Raji (cell line): ENCODE measurements around the gene ZG16B.

Experiments
- POLR2A ChIP-seq: IDR thresholded peaks from 2 replicates; pipeline ENCODE4 v1.6.1; 2011; ENCODE audit warnings: low read depth, low read length, control low read depth; ENCODE audit not compliant: insufficient read depth

ZG16B gene

GRCh38 chr16:2842340-2843000 lies 12.4 kb downstream of the ZG16B start:
- TF ChIP-seq POLR2A: no peak

GRCh38 chr16:2843526-2843925 lies 13.4 kb downstream of the ZG16B start:
- no peak for TF ChIP-seq POLR2A

GRCh38 chr16:2845116-2845515 lies 15.0 kb downstream of the ZG16B start:
- TF ChIP-seq POLR2A: no peak

GRCh38 chr16:2846511-2847310 lies 16.6 kb downstream of the ZG16B start:
- no peak for TF ChIP-seq POLR2A

GRCh38 chr16:2848933-2849725 lies 19.0 kb downstream of the ZG16B start:
- TF ChIP-seq POLR2A: no peak

GRCh38 chr16:2852003-2852730 lies 22.1 kb downstream of the ZG16B start:
- no peak for TF ChIP-seq POLR2A

- no peak for TF ChIP-seq POLR2A
Measured at GRCh38 chr16:2852731-2853507, 22.8 kb downstream of the ZG16B start.

GRCh38 chr16:2853531-2854073 lies 23.5 kb downstream of the ZG16B start:
- no peak for TF ChIP-seq POLR2A

- TF ChIP-seq POLR2A: no peak
Measured at GRCh38 chr16:2854700-2855309, 24.7 kb downstream of the ZG16B start.

GRCh38 chr16:2855536-2855935 lies 25.4 kb downstream of the ZG16B start:
- no peak for TF ChIP-seq POLR2A

- no peak for TF ChIP-seq POLR2A
Measured at GRCh38 chr16:2856061-2856670, 26.1 kb downstream of the ZG16B start.

- no peak for TF ChIP-seq POLR2A
Measured at GRCh38 chr16:2856686-2857450, 26.8 kb downstream of the ZG16B start.
